Gastrocnemius medialis (tissue), 4 donors: Measurements from ENCODE around the gene CLDN7.

Experiments
- CTCF ChIP-seq, 5 experiments: fragments of 450-650 bp in 3 of 5; fragments of 200-600 bp in 2 of 5; sonication (generic) in 2 of 5; IDR thresholded peaks in 4 of 5; conservative IDR thresholded peaks in 1 of 5; 1 replicate in 4 of 5; 2 replicates in 1 of 5; pipeline ENCODE4 v1.5.1; 2016 to 2019; ENCODE audit warnings: antibody characterized with exemption in 5 of 5, mild to moderate bottlenecking in 3 of 5, moderate library complexity in 3 of 5
- POLR2A ChIP-seq, 2 donors: fragments of 450-650 bp; IDR thresholded peaks; one replicate each; pipeline ENCODE4 v1.6.1; 2017; ENCODE audit warnings: antibody characterized with exemption in 2 of 2, mild to moderate bottlenecking in 2 of 2, moderate library complexity in 2 of 2

GRCh38 chr17:7226721-7227710 lies 35.3 kb downstream of the CLDN7 start:
- TF ChIP-seq CTCF (IDR thresholded peaks at IDR 0.05 in 4 of 5, conservative IDR thresholded peaks at IDR 0.05 in 1 of 5) (no peak), POLR2A (IDR thresholded peaks at IDR 0.05) (no peak)
